BLaER1 treated with 17β-estradiol and CSF1 and Interleukin-3, amounts not matched to agents 10 nM and 100 nM (cell line): Measurements from ENCODE around the gene TMEM271.

Experiments
- H3K27ac ChIP-seq, 11 experiments: shearing (Covaris generic); formaldehyde crosslinking; 2 replicates each; pipeline ENCODE4 v1.8.1; 2022
- H3K27me3 ChIP-seq, 11 experiments: shearing (Covaris generic); formaldehyde crosslinking; 2 replicates each; pipeline ENCODE4 v1.8.1; 2022
- H3K36me3 ChIP-seq, 11 experiments: shearing (Covaris generic); formaldehyde crosslinking; 2 replicates each; pipeline ENCODE4 v1.8.1; 2022
- H3K4me1 ChIP-seq, 10 experiments: shearing (Covaris generic); formaldehyde crosslinking; 2 replicates each; pipeline ENCODE4 v1.8.1; 2022
- H3K4me2 ChIP-seq, 11 experiments: shearing (Covaris generic); formaldehyde crosslinking; 2 replicates each; pipeline ENCODE4 v1.8.1; 2022
- H3K4me3 ChIP-seq, 10 experiments: shearing (Covaris generic); formaldehyde crosslinking; 2 replicates each; pipeline ENCODE4 v1.8.1; 2022
- H3K9ac ChIP-seq, 11 experiments: shearing (Covaris generic); formaldehyde crosslinking; 2 replicates each; pipeline ENCODE4 v1.8.1; 2022
- H3K9me3 ChIP-seq, 11 experiments: shearing (Covaris generic); formaldehyde crosslinking; replicated peaks in 1 of 11; 2 replicates each; pipeline ENCODE4 v1.8.1; 2022
- H4K20me1 ChIP-seq, 11 experiments: shearing (Covaris generic); formaldehyde crosslinking; 2 replicates each; pipeline ENCODE4 v1.8.1; 2022
- Cebpa-rat ChIP-seq, 11 experiments: shearing (Covaris generic); IDR thresholded peaks; 2 replicates each; pipeline ENCODE4 v1.8.1; 2022

The TMEM271 gene

GRCh38 chr4:588351-588849 is 12.3 kb upstream of the TMEM271 start:
- TF ChIP-seq Cebpa-rat (IDR thresholded peaks at IDR 0.05) = no peak
- H3K9ac ChIP-seq = no peak overlapping the region

GRCh38 chr4:587671-588350 is 11.7 kb upstream of the TMEM271 start:
- Histone ChIP-seq H3K9me3 (peaks cover 50 to 88% (median 66%) of the 10 kb centered on the region in 11 experiments), H3K4me2 (no peak overlapping the region), H3K36me3 (no peaks in the 10 kb centered on the region), H3K27ac (no peak overlapping the region), H3K4me1 (no peaks in the 10 kb centered on the region), H4K20me1 (no peaks in the 10 kb centered on the region), H3K9ac (no peak overlapping the region), H3K4me3 (no peak overlapping the region), H3K27me3 (no peaks in the 10 kb centered on the region)
- TF ChIP-seq Cebpa-rat (IDR thresholded peaks at IDR 0.05) = no peak

More at GRCh38 chr4:588351-588849, 12.3 kb upstream of the TMEM271 start:
- Histone ChIP-seq H3K36me3 (no peaks in the 10 kb centered on the region), H3K4me1 (no peaks in the 10 kb centered on the region), H3K27ac (no peak overlapping the region), H4K20me1 (no peaks in the 10 kb centered on the region), H3K27me3 (no peaks in the 10 kb centered on the region), H3K4me3 (no peak overlapping the region), H3K9me3 (peaks cover 50 to 88% (median 64%) of the 10 kb centered on the region in 11 experiments), H3K4me2 (no peak overlapping the region)

GRCh38 chr4:583820-584219 is 7.7 kb upstream of the TMEM271 start:
- Histone ChIP-seq H3K4me1 (0 out of 20 replicates have a peak, but pooled peaks cover 0 to 4% (median 0%) of the 10 kb centered on the region in 10 experiments), H3K9ac (no peak overlapping the region), H3K4me3 (no peak overlapping the region), H3K27ac (no peak overlapping the region), H3K36me3 (no peaks in the 10 kb centered on the region), H3K9me3 (peaks cover 53 to 85% (median 57%) of the 10 kb centered on the region in 11 experiments), H3K4me2 (no peak overlapping the region), H3K27me3 (no peaks in the 10 kb centered on the region), H4K20me1 (no peaks in the 10 kb centered on the region)
- no peak for TF ChIP-seq Cebpa-rat (IDR thresholded peaks at IDR 0.05)

- Histone ChIP-seq H3K9ac (no peak overlapping the region), H3K27ac (no peak overlapping the region), H3K36me3 (no peaks in the 10 kb centered on the region), H3K9me3 (peaks cover 57 to 85% (median 60%) of the 10 kb centered on the region in 11 experiments), H3K4me1 (0 out of 20 replicates have a peak, but pooled peaks cover 0 to 4% (median 0%) of the 10 kb centered on the region in 10 experiments), H3K4me2 (no peak overlapping the region), H3K27me3 (no peaks in the 10 kb centered on the region), H4K20me1 (no peaks in the 10 kb centered on the region), H3K4me3 (no peak overlapping the region)
- no peak for TF ChIP-seq Cebpa-rat (IDR thresholded peaks at IDR 0.05)
Observed at GRCh38 chr4:581753-582361, 5.8 kb upstream of the TMEM271 start.

- Histone ChIP-seq H3K9me3 (peaks cover 54 to 79% (median 62%) of the 10 kb centered on the region in 11 experiments), H3K27me3 (no peaks in the 10 kb centered on the region), H3K4me2 (no peak overlapping the region), H3K27ac (no peak overlapping the region), H3K4me1 (0 out of 20 replicates have a peak, but pooled peaks cover 0 to 4% (median 0%) of the 10 kb centered on the region in 10 experiments), H4K20me1 (no peaks in the 10 kb centered on the region), H3K36me3 (no peaks in the 10 kb centered on the region), H3K9ac (no peak overlapping the region), H3K4me3 (no peak overlapping the region)
- no peak for TF ChIP-seq Cebpa-rat (IDR thresholded peaks at IDR 0.05)
Observed at GRCh38 chr4:581181-581580, 5.1 kb upstream of the TMEM271 start.

GRCh38 chr4:579543-580175 is 3.6 kb upstream of the TMEM271 start:
- Histone ChIP-seq H3K27me3 (no peaks in the 10 kb centered on the region), H3K4me2 (peak overlapping the region in 2 of 11 experiments; percentile 14 to 18; a peak in 1 of 22 replicates), H3K36me3 (no peaks in the 10 kb centered on the region), H3K4me1 (0 out of 20 replicates have a peak, but pooled peaks cover 0 to 4% (median 0%) of the 10 kb centered on the region in 10 experiments), H3K9me3 (peaks cover 59 to 76% (median 64%) of the 10 kb centered on the region in 11 experiments), H3K4me3 (no peak overlapping the region), H3K27ac (no peak overlapping the region), H3K9ac (no peak overlapping the region), H4K20me1 (no peaks in the 10 kb centered on the region)
- TF ChIP-seq Cebpa-rat (IDR thresholded peaks at IDR 0.05) = no peak

- H3K27ac ChIP-seq = no peak overlapping the region
- peak overlapping the region in 2 of 11 experiments; percentile 14 to 18; a peak in 1 of 22 replicates for H3K4me2 ChIP-seq
- no peaks in the 10 kb centered on the region for H4K20me1 ChIP-seq
- no peaks in the 10 kb centered on the region for H3K36me3 ChIP-seq
- peaks cover 59 to 76% (median 63%) of the 10 kb centered on the region in 11 experiments for H3K9me3 ChIP-seq
- no peak for TF ChIP-seq Cebpa-rat (IDR thresholded peaks at IDR 0.05)
- 0 out of 20 replicates have a peak, but pooled peaks cover 0 to 4% (median 0%) of the 10 kb centered on the region in 10 experiments for H3K4me1 ChIP-seq
- no peak overlapping the region for H3K4me3 ChIP-seq
- no peaks in the 10 kb centered on the region for H3K27me3 ChIP-seq
- no peak overlapping the region for H3K9ac ChIP-seq
Observed at GRCh38 chr4:578451-579443, 2.7 kb upstream of the TMEM271 start.
